GM19238 (cell line): ENCODE data around the gene ABCA4.
"Not testable (repeated sequence)": the region's sequence is repeated elsewhere in the genome, so short reads cannot be mapped to it uniquely, and the experiment has no call there.

ENCODE experiments used
- DNase-seq: peaks from one replicate; pipeline ENCODE4 v3.0.0; 2011; ENCODE audit warnings: low spot score; ENCODE audit not compliant: insufficient read length

Gene ABCA4

GRCh38 chr1:93958032-93958725 lies 162.8 kb downstream of the ABCA4 start:
- DNase-seq: no peak

- no peak for DNase-seq
These were observed 165.2 kb downstream of the ABCA4 start for GRCh38 chr1:93955765-93956164.

GRCh38 chr1:93947002-93947686 lies 173.8 kb downstream of the ABCA4 start:
- DNase-seq: not testable (repeated sequence)
